GM19035 (cell line): Measurements from ENCODE around the gene TSPAN4.

ENCODE experiments used
- ATAC-seq: cut with Tn5 transposase; IDR thresholded peaks from one replicate; pipeline ENCODE4 v1.9.1; 2021; ENCODE audit not compliant: unreplicated experiment

TSPAN4 gene

DNA sequence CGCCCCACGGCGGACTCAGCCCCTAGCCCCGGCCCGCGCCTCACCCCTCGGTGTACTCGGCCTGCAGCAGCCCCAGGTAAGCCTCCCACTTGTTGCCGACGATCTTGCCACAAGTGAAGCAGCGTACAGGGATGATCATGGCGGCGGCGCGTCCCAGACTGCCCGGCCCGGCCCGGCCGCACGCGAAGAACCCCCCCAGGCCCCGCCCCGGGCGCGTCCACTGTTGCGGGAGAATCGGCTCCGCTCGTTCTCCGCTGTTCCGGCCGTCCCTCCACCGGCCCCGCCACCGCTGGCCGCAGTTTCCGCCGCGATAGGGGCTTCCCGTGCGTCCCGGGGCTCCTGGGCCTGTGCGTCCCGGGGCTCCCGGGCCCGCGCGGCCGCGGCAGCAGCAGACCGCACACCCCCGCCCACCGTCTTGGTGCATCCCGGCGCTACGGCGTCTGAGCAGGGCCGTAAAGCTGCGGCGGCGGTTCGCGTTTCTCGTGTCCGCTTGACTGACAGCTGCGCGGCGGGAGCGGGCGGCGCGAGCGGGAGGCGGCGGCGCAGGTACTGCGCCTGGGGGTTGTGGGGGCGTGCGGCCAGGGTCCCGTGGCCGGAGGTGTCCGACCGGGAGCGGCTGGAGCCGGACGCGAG lies at the start of gene TSPAN4, which contains the start of gene POLR2L:
Gene TSPAN4, plus strand, starts transcription at position 483 of the 633 bp plus-strand sequence. CDS start 7,453 bp downstream, outside the sequence.
Gene POLR2L, minus strand, starts transcription at position 160 of the 633 bp plus-strand sequence. Its CDS starts 21 bp downstream, at position 139.
- ATAC-seq: peak; percentile 81

GRCh38 chr11:792873-793272 lies 49.8 kb upstream of the TSPAN4 start:
- no peak for ATAC-seq

- ATAC-seq: no peak
These were observed 49.1 kb upstream of the TSPAN4 start for GRCh38 chr11:793556-793955.

- ATAC-seq: no peak
These were observed 48.5 kb upstream of the TSPAN4 start for GRCh38 chr11:794013-794765.

DNA sequence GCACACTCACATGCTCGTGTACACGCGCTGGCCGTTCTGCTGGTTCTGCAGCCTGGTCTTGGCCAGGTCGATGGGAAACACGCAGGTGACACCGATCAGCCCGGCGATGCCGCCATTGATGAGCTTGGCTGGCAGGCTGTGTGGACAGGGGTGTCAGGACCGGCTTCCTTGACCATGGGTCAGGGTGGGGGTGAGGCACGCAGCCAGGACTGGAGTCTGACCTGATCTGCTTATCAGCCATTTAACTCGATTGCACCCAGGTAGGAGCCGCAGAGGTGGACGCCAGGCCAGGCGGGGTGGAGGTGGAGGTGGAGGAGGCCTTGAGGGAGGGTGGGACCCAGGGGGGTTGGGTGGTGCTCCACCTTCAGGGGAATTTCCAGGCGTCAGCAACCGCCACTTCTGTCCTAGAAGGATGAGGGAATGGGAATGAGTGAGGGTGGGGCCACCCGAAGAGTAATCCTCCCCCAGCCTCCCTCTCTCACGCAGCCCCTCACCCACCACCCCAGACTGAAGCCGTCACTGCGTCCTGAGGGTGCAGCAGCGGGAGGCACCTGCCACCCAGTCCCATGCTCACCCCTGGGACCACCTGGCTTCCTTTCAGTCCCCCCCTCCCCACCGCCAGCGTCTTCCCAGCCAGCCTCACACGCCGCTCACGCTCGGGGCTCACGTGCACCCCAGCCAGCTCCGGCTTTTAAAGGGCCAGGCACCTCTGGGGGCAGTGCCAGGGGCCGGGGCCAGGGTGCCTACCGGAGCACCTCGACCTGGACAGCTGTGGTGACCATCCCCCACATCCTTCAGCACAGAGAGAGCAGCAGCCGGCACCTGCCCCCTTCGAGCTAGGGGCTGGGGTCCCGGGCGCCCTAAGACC lies 47.7 kb upstream of the TSPAN4 start:
- ATAC-seq: no peak

DNA sequence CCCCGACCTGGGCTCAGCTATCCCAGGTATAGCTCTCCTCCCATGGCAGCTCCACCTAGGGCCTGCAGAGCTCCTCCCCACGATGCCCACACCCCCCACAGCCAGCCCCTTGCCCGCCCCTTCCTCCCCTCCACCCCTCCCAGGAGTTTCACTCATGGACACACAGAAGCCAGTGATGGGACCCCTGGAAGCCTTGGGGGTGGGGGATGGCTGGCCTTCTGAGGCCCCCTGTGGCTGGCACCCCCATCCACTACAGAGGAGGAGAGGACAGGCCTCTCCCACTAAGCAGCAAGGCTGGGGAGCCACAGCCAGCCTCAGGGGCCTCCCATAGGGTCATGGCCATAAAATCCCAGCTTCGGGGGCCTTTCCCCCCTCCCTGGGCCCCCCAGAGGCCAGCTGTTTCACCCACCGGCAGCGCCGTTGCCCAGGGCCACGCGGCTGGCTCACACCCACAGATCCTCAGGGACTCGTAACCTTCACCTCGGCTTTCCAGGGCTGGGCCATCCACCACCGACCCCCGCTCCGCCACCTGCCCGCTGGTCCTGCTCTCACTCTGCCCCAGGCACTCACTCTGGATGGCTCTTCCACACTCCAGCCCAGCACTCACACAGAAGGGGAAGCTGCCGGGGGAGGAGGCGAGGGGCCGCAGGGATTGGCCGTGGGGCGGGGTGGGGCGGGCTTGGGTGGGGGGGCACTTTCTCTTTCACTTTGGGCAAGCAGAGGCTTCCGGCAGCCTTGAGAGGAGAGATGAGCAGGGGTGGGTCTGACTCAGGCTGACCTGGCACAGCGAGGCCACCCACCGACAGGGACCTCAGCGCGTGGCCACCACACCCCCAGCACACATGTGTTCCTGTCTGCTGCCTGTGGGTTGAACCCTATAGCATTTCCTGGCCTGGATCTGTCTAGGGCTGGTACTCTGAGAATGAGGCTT lies 46.8 kb upstream of the TSPAN4 start:
- no peak for ATAC-seq

- no peak for ATAC-seq
These were observed 45.9 kb upstream of the TSPAN4 start for GRCh38 chr11:796565-797295.

GRCh38 chr11:797296-798092 lies 45.2 kb upstream of the TSPAN4 start:
- peak; percentile 49 for ATAC-seq

DNA sequence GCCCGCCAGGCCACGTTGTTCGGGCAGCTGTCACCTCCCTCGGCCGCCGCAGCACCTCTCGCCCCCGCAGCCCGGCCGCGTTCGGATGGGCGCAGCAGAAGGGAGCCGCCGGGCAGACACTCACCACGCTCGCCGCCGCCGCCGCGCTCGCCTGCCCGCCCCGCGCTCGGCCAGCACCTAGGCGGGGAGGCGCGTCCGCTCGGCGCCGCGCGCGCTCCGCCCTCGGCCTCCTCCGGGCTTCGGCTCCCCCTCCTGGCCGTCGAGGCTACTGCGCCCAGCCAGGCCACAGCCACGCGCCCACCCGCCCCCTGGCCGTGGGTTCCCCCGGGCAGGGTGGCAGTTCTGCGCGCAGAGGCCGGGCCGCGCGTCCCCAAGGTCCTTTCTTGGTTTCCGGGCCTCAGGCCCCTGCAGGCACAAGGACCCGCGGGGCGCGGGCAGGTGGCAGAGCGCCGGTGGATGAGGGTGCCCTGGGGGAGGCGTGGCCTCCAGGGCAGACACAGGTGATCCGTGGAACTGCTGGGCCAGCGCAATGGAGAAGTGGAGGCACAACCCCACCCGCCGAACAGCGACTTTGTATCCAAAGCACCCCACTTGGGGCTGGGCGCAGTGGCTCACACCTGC lies 44.4 kb upstream of the TSPAN4 start, which contains the start of gene SLC25A22:
Gene SLC25A22, minus strand, starts transcription at position 189 of the 621 bp plus-strand sequence. CDS start 3,275 bp downstream, outside the sequence.
- ATAC-seq: peak; percentile 59

DNA sequence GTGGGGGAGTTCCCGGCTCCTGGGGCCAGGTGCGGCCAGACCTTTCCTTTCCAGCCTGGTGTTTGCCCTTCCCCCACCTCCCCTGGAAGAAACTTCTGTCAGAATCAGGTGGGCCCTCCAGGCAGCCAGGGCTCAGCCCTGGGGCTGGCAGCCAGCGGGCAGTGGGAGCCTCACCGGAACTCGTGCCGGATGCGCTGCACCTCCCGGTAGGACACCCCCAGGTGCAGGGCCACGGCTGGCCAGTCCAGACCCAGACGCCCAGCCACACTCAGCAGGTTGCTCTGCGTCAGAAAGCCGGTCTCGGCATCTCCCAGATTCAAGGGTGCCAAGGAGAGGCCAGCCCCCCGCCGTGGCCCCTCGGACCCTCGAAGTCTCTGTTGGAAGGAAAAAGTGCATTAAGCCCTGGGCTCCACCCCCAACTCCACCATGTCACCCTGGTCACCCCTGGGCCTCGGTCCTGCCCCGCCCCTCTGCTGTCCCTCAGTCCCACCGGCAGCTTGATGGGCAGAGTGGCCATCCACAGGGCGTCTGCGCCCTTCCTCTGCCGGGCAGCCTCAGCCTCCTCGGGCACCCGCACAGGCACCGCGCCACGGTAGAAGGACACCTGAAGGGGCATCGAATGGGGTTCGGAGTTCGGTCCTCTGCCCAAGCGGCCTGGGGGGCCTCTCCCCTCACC lies 42.9 kb upstream of the TSPAN4 start:
- no peak for ATAC-seq

DNA sequence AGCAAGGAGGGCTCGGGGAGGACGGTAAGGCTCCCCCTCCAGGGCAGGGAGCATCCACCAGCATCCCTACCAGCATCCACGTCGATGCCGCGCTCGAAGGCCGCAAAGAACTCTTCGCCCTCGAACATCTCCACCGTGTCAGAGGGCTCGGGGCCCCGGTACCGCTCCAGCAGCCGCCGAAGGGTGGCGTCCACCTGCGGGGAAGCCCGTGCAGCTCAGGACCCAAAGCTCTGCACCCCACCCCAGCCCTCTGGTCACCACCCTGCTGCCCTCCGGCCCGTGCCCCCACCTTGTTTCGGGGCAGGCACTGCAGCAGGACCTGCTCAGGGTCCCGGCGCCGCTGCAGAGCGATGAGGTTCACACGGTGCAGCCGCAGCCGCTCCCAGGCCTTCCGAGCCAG lies 42.2 kb upstream of the TSPAN4 start:
- ATAC-seq: no peak

GRCh38 chr11:801097-801780 lies 41.4 kb upstream of the TSPAN4 start:
- no peak for ATAC-seq

DNA sequence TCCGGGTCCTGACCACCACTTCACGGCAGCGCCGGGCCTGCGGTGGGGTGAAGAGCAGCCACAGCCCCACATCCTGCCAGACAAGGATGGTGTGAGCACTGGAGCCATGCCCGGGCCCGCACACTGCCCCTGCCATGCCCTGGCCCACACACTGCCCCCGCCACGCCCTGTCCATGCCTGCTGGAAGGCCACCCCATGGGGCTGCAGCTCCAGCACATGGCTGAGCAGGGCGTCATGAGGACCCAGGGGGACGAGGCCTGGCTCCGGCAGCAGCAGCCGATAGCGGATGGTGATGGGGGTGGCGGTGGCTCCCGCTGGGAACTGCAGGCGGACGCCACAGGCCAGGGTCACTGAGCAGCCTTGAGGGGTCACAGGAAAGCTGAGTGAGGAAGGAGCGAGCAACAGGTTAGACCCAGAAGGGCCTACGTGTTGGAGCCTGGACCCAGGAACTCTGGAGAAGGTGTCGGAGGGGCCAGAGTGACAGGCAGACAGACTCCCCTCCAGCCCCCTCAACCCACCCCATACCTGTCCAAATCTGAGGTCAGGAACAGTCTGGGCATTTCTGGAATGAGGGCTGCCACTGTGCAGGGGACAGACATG lies 40.5 kb upstream of the TSPAN4 start:
- ATAC-seq: no peak

GRCh38 chr11:802693-803466 lies 39.8 kb upstream of the TSPAN4 start:
- no peak for ATAC-seq

GRCh38 chr11:803467-803742 lies 39.2 kb upstream of the TSPAN4 start:
- no peak for ATAC-seq
